ENCODE data around the gene THSD7B.

DNA sequence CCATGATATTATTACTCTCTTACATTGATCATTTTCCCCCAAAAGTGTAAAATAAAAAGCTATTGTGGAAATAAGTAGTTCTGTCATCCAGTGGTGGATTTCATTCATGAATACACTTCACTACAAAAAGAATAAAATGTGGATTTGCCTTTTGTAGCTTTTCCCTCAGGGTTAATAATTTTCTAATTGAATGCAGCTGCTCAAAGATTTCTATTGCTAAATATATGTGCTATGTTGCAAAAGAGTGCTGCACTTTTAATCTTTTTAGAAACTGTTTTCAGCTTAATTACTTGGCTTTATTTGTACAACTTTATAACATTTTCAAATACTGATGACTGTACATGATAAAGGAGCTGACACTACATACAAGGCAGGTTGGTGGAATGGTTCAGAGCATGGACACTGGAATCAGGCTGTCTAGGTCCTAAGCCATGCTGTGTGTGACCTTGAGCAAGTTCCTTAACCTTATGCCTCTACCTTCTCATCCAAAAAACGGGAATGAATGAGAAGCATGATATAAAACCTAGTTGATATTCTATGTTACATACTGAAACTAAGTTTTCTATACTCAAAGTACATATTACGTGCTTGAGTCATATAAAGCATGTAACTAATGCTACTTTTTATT, 128.8 kb downstream of the THSD7B start:
- TF ChIP-seq, protein P1, sequence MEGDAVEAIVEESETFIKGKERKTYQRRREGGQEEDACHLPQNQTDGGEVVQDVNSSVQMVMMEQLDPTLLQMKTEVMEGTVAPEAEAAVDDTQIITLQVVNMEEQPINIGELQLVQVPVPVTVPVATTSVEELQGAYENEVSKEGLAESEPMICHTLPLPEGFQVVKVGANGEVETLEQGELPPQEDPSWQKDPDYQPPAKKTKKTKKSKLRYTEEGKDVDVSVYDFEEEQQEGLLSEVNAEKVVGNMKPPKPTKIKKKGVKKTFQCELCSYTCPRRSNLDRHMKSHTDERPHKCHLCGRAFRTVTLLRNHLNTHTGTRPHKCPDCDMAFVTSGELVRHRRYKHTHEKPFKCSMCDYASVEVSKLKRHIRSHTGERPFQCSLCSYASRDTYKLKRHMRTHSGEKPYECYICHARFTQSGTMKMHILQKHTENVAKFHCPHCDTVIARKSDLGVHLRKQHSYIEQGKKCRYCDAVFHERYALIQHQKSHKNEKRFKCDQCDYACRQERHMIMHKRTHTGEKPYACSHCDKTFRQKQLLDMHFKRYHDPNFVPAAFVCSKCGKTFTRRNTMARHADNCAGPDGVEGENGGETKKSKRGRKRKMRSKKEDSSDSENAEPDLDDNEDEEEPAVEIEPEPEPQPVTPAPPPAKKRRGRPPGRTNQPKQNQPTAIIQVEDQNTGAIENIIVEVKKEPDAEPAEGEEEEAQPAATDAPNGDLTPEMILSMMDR (IDR thresholded peaks at IDR 0.05; ENCODE audit: control extremely low read depth in 1 of 3, insufficient read depth in 1 of 3, low read depth in 1 of 3, low read length in 3 of 3): no peak
- TF ChIP-seq TAF1 (IDR thresholded peaks at IDR 0.05; ENCODE audit: low read depth, low read length): no peak
- TF ChIP-seq RAD21 (IDR thresholded peaks at IDR 0.05 in 1 of 2, conservative IDR thresholded peaks at IDR 0.05 in 1 of 2; ENCODE audit: low read depth in 2 of 2, low read length in 2 of 2): no peak
- no peak for TF ChIP-seq SIN3A (conservative IDR thresholded peaks at IDR 0.05 in 1 of 2, IDR thresholded peaks at IDR 0.05 in 1 of 2; ENCODE audit: low read depth in 1 of 2, low read length in 2 of 2)
